Activated T-helper 1 cell treated with Interleukin-2 at 50 U/mL for 16 hours (primary cell): Measurements from ENCODE around the gene IMPACT.

ENCODE experiments used
- DNase-seq: peaks from one replicate; pipeline ENCODE4 v3.0.0-alpha.2; 2020; ENCODE audit warnings: low read depth

IMPACT gene

GRCh38 chr18:24421831-24422230 lies 4.6 kb upstream of the IMPACT start:
- DNase-seq = no peak

- DNase-seq = no peak
Measured at GRCh38 chr18:24426073-24426397, 435 bp upstream of the IMPACT start.

GRCh38 chr18:24427484-24427883 lies 1.0 kb downstream of the IMPACT start:
- no peak for DNase-seq

GRCh38 chr18:24428709-24429108 lies 2.2 kb downstream of the IMPACT start:
- no peak for DNase-seq

- DNase-seq = no peak
Measured at GRCh38 chr18:24429188-24429587, 2.7 kb downstream of the IMPACT start.

- DNase-seq = no peak
Measured at GRCh38 chr18:24432618-24433017, 6.1 kb downstream of the IMPACT start.

GRCh38 chr18:24436939-24437338 lies 10.5 kb downstream of the IMPACT start:
- no peak for DNase-seq

GRCh38 chr18:24443870-24444269 lies 17.4 kb downstream of the IMPACT start:
- no peak for DNase-seq

- no peak for DNase-seq
Measured at GRCh38 chr18:24446453-24446852, 20.0 kb downstream of the IMPACT start.

- DNase-seq = no peak
Measured at GRCh38 chr18:24446953-24447538, 20.6 kb downstream of the IMPACT start.

GRCh38 chr18:24447961-24448360 lies 21.5 kb downstream of the IMPACT start:
- no peak for DNase-seq

- DNase-seq = no peak
Measured at GRCh38 chr18:24456549-24456948, 30.1 kb downstream of the IMPACT start.

- no peak for DNase-seq
Measured at GRCh38 chr18:24459772-24460171, 33.3 kb downstream of the IMPACT start.

GRCh38 chr18:24460388-24460787 lies 33.9 kb downstream of the IMPACT start, which contains the start of gene HRH4:
HRH4 (plus strand) TSS chr18:24460637; CDS start chr18:24460729, 92 bp downstream.
- no peak for DNase-seq

GRCh38 chr18:24461996-24462395 lies 35.5 kb downstream of the IMPACT start:
- DNase-seq = no peak

GRCh38 chr18:24462838-24463775 lies 36.6 kb downstream of the IMPACT start:
- DNase-seq = no peak

- DNase-seq = no peak
Measured at GRCh38 chr18:24465486-24465885, 39.0 kb downstream of the IMPACT start.

GRCh38 chr18:24466771-24467170 lies 40.3 kb downstream of the IMPACT start:
- no peak for DNase-seq

- DNase-seq = no peak
Measured at GRCh38 chr18:24470022-24470618, 43.6 kb downstream of the IMPACT start.

GRCh38 chr18:24470805-24471204 lies 44.3 kb downstream of the IMPACT start:
- DNase-seq = no peak

GRCh38 chr18:24472591-24472990 lies 46.1 kb downstream of the IMPACT start:
- DNase-seq = no peak

- DNase-seq = no peak
Measured at GRCh38 chr18:24474406-24474805, 47.9 kb downstream of the IMPACT start.

GRCh38 chr18:24475926-24476589 lies 49.6 kb downstream of the IMPACT start:
- DNase-seq = no peak
